Measurements from ENCODE around the gene CMSS1. TPM values are rescaled to one million over a fixed set of nuclear protein-coding genes. Genes with fewer than 3 reads are reported as not detected.
A peak's percentile ranks its signal among the peaks of the same experiment; 100 is the strongest.

Gene CMSS1
- total and polyA plus RNA-seq, 2 of the 13 experiments (the other 11 are each of a cell fraction or from before 2014, with no cell fraction given), result 6.4 to 48.7 TPM

GRCh38 chr3:99901200-99901926, 83.7 kb downstream of the CMSS1 start (continued):
- TF ChIP-seq NR0B2 (CRISPR knock-in tag; IDR thresholded peaks at IDR 0.05) (no peak), BATF2 (CRISPR knock-in tag; IDR thresholded peaks at IDR 0.05) (no peak), ZNF143 (CRISPR knock-in tag; IDR thresholded peaks at IDR 0.05) (no peak), ZNF274 (CRISPR knock-in tag; IDR thresholded peaks at IDR 0.05) (no peak), PAXIP1 (CRISPR knock-in tag; conservative IDR thresholded peaks at IDR 0.05) (peak; percentile 91), POLR2A (IDR thresholded peaks at IDR 0.05; ENCODE audit: insufficient read depth in 1 of 2, low read depth in 2 of 2, low read length in 2 of 2) (no peak), FOXP1 (IDR thresholded peaks at IDR 0.05) (peak; percentile 74), FOXP1 (CRISPR knock-in tag; IDR thresholded peaks at IDR 0.05) (peak; percentile 87), ZMAT3 (CRISPR knock-in tag; conservative IDR thresholded peaks at IDR 0.05) (no peak), JUN (CRISPR knock-in tag; IDR thresholded peaks at IDR 0.05) (0 out of 2 replicates have a peak, but pooled peaks have one; percentile 26), HHEX (CRISPR knock-in tag; IDR thresholded peaks at IDR 0.05) (peak; percentile 35; the same call in 1 of the 2 replicates), ZNF10 (CRISPR knock-in tag; IDR thresholded peaks at IDR 0.05; ENCODE audit: borderline replicate concordance, low read depth) (no peak), ZNF383 (CRISPR knock-in tag; IDR thresholded peaks at IDR 0.05; ENCODE audit: borderline replicate concordance) (no peak), ZFP90 (CRISPR knock-in tag; IDR thresholded peaks at IDR 0.05; ENCODE audit: borderline replicate concordance) (no peak), REPIN1 (CRISPR knock-in tag; IDR thresholded peaks at IDR 0.05; ENCODE audit: borderline replicate concordance, low read depth) (no peak), ZNF670 (CRISPR knock-in tag; IDR thresholded peaks at IDR 0.05; ENCODE audit: borderline replicate concordance) (peak; percentile 29; the same call in 1 of the 2 replicates), AKNA (CRISPR knock-in tag; IDR thresholded peaks at IDR 0.05; ENCODE audit: borderline replicate concordance) (0 out of 2 replicates have a peak, but pooled peaks have one; percentile 33), YY1 (IDR thresholded peaks at IDR 0.05; ENCODE audit: insufficient read depth, insufficient replicate concordance, low read depth, low read length) (no peak), ZBTB37 (CRISPR knock-in tag; IDR thresholded peaks at IDR 0.05) (no peak)

Data from HepG2 (cell line).